Spleen (tissue), 11 donors: ENCODE results near the gene LRP1B. TPM values are rescaled to one million over a fixed set of nuclear protein-coding genes. Genes with fewer than 3 reads are reported as not detected.

Source experiments
- DNase-seq: peaks from one replicate; pipeline ENCODE4 v3.0.0-alpha.2; 2020
- H3K27ac ChIP-seq, 8 donors: fragments of 200-600 bp; sonication (generic) in 7 of 8; 1 replicate in 4 of 8; 2 replicates in 4 of 8; pipeline versions ENCODE4 v1.5.0 to v1.8.0; 2016 to 2021; ENCODE audit warnings: inconsistent platforms in 4 of 8, mild to moderate bottlenecking in 4 of 8, moderate library complexity in 1 of 8
- H3K27me3 ChIP-seq, 7 donors: fragments of 200-600 bp; sonication (generic) in 6 of 7; replicated peaks in 1 of 7; 1 replicate in 4 of 7; 2 replicates in 3 of 7; pipeline versions ENCODE4 v1.5.0 to v1.8.0; 2016 to 2021; ENCODE audit warnings: inconsistent platforms in 3 of 7, mild to moderate bottlenecking in 1 of 7
- H3K36me3 ChIP-seq, 6 donors: fragments of 200-600 bp; sonication (generic) in 5 of 6; 1 replicate in 4 of 6; 2 replicates in 2 of 6; pipeline versions ENCODE4 v1.5.0 to v1.8.0; 2016 to 2021; ENCODE audit warnings: inconsistent platforms in 2 of 6
- H3K4me1 ChIP-seq, 6 donors: fragments of 200-600 bp; sonication (generic) in 5 of 6; 1 replicate in 3 of 6; 2 replicates in 3 of 6; pipeline versions ENCODE4 v1.5.0 to v1.8.0; 2016 to 2021; ENCODE audit warnings: inconsistent platforms in 3 of 6
- H3K4me3 ChIP-seq, 8 donors: fragments of 200-600 bp; sonication (generic) in 7 of 8; 1 replicate in 4 of 8; 2 replicates in 4 of 8; pipeline versions ENCODE4 v1.5.0 to v1.8.0; 2016 to 2021; ENCODE audit warnings: inconsistent platforms in 4 of 8, mild to moderate bottlenecking in 4 of 8, moderate library complexity in 2 of 8
- H3K9me3 ChIP-seq, 8 donors: fragments of 200-600 bp; sonication (generic) in 7 of 8; 1 replicate in 4 of 8; 2 replicates in 4 of 8; pipeline versions ENCODE4 v1.5.0 to v1.8.0; 2016 to 2021; ENCODE audit warnings: inconsistent platforms in 4 of 8
- POLR2A ChIP-seq, 3 donors: fragments of 450-650 bp; IDR thresholded peaks; one replicate each; pipeline ENCODE4 v1.5.1; 2017; ENCODE audit warnings: antibody characterized with exemption in 3 of 3, mild to moderate bottlenecking in 1 of 3
- POLR2AphosphoS5 ChIP-seq, 3 donors: sonication (generic); formaldehyde crosslinking; IDR thresholded peaks; one replicate each; pipeline ENCODE4 v1.5.1; 2017; ENCODE audit warnings: antibody characterized with exemption in 3 of 3
- WGBS, 5 donors: extraction: QIAGEN DNeasy Blood & Tissue Kit in 3 of 5; methylation state at CpG; one replicate each; pipeline versions ENCODE4 v1.1.5 to v1.1.7; 2013 to 2018; 5-methylcytosine and 5-hydroxymethylcytosine counted together
- intact Hi-C: fragments of 100-400 bp; cut with DNase I; formaldehyde crosslinking; loops from one replicate; pipeline ENCODE4 v1.15.0; 2023; ENCODE audit warnings: low total_unique reads
- polyA plus RNA-seq, 3 donors: library from polyadenylated mRNA; stranded (reverse); fragments of 200-250 nt; gene quantifications; one replicate each; pipeline ENCODE4 v1.2.1, GENCODE V29; 2013
- total RNA-seq, 7 donors: library from RNA; depleted of rRNA in 3 of 7; stranded (reverse); fragments of >200 nt in 3 of 7; fragmentation: NEBNext Ultra II Directional in 4 of 7; extraction: Animal tissue kit (Norgen Biotek cat#: 25700) in 4 of 7; gene quantifications; one replicate each; pipeline versions ENCODE4 v1.1.0 to v1.2.1, GENCODE V29; 2016 to 2021
- TF ChIP-seq, protein P1 (sequence below), 11 experiments: fragments of 200-600 bp in 7 of 11; fragments of 450-650 bp in 4 of 11; sonication (generic) in 4 of 11; IDR thresholded peaks in 8 of 11; conservative IDR thresholded peaks in 3 of 11; 1 replicate in 7 of 11; 2 replicates in 4 of 11; pipeline versions ENCODE4 v1.4.0 to v1.8.0; 2016 to 2021; ENCODE audit warnings: antibody characterized with exemption in 11 of 11, inconsistent platforms in 4 of 11, mild to moderate bottlenecking in 1 of 11
- donor health status: healthy with polysubstance abuse.
- donor health status: DM: no; HTN: no; CAD: no; lungs with moderate emphysema.
- donor health status: DM: no; HTN: no; CAD: no.
- donor health status: Bipolar disorder and iron deficiency.
- donor health status: healthy.
- donor health status: DM: no; HTN: no; CAD: no.
- donor health status: DM: yes; HTN: yes; CAD: no.

LRP1B gene
- total and polyA plus RNA-seq, 10 donors: 0.02 to 0.85 (median 0.08) TPM; not detected in 2

DNA sequence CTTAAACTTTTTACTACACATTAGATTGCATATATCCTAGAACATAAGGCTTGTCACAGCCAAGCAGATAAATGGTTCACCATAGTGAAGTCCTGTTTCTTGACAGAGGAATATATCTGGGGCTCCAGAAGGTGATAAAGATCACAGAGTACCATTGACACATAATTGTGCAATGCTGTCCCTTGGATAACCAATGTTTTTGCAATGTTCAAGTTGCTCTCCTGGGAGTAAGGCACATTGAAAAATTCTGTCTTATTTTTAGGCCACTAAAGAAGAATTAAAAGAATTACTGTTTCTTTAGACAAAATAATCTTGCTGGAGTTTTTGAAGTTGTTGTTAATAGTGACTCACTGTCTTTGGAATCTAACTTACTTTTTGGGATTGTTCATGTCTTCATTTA lies 1132.8 kb downstream of the LRP1B start:
- TF ChIP-seq, protein P1, sequence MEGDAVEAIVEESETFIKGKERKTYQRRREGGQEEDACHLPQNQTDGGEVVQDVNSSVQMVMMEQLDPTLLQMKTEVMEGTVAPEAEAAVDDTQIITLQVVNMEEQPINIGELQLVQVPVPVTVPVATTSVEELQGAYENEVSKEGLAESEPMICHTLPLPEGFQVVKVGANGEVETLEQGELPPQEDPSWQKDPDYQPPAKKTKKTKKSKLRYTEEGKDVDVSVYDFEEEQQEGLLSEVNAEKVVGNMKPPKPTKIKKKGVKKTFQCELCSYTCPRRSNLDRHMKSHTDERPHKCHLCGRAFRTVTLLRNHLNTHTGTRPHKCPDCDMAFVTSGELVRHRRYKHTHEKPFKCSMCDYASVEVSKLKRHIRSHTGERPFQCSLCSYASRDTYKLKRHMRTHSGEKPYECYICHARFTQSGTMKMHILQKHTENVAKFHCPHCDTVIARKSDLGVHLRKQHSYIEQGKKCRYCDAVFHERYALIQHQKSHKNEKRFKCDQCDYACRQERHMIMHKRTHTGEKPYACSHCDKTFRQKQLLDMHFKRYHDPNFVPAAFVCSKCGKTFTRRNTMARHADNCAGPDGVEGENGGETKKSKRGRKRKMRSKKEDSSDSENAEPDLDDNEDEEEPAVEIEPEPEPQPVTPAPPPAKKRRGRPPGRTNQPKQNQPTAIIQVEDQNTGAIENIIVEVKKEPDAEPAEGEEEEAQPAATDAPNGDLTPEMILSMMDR (IDR thresholded peaks at IDR 0.05 in 8 of 11, conservative IDR thresholded peaks at IDR 0.05 in 3 of 11): no peak
- no peak for TF ChIP-seq POLR2A (IDR thresholded peaks at IDR 0.05)
- no peak for TF ChIP-seq POLR2AphosphoS5 (IDR thresholded peaks at IDR 0.05)
- Histone ChIP-seq H3K27ac (no peak overlapping the region), H3K4me1 (no peaks in the 10 kb centered on the region), H3K9me3 (peaks cover 0 to 5% (median 0%) of the 10 kb centered on the region in 8 donors), H3K36me3 (no peaks in the 10 kb centered on the region), H3K4me3 (no peak overlapping the region), H3K27me3 (no peaks in the 10 kb centered on the region)
- intact Hi-C loops: no loop called here
- no peak for DNase-seq

DNA sequence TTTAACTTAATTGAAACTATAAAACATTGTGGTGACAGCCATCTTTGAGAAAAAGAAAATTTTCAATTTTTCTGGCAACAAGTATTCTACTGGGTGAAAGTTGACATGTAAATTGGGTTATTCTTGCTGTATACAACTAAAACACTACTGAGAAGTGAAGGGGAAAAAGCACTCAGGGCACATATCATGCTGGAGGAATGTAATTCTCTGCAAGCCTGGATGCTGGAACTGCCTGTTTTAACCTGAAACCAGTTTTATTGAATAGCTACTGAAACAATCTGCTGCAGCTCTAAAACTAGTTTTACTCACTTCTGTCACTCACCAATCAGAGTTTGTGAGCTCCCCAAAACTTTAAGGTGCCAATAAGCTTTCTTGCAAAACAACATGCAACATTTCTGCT lies 1136.0 kb downstream of the LRP1B start:
- no peak overlapping the region for H3K27ac ChIP-seq
- no peaks in the 10 kb centered on the region for H3K9me3 ChIP-seq
- no peaks in the 10 kb centered on the region for H3K36me3 ChIP-seq
- H3K27me3 ChIP-seq: no peaks in the 10 kb centered on the region
- no peak overlapping the region for H3K4me3 ChIP-seq
- intact Hi-C loops: no loop called here
- H3K4me1 ChIP-seq: no peaks in the 10 kb centered on the region
- DNase-seq: no peak
- TF ChIP-seq, protein P1 (IDR thresholded peaks at IDR 0.05 in 8 of 11, conservative IDR thresholded peaks at IDR 0.05 in 3 of 11): no peak
- TF ChIP-seq POLR2AphosphoS5 (IDR thresholded peaks at IDR 0.05) (no peak), POLR2A (IDR thresholded peaks at IDR 0.05) (no peak)

DNA sequence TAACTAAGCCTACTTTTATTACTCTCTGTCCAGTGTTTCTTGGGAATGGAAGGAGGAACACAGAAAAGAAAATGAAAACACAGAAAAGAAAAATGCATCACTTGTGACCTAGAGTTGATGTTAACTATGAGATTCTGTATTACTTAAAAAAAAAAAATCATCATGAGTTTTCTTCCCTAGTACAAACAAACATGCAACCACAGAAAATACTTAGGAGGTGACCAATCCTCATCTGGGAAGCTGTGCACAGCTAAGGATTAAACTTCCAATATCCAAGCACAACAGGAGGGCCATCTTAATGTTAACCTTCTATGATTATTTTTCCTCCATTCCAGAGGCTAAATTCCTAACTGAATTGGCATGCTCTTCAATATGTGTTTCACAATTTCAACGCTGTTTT lies 1140.4 kb downstream of the LRP1B start:
- TF ChIP-seq POLR2AphosphoS5 (IDR thresholded peaks at IDR 0.05) (no peak), POLR2A (IDR thresholded peaks at IDR 0.05) (no peak)
- TF ChIP-seq, protein P1 (IDR thresholded peaks at IDR 0.05 in 8 of 11, conservative IDR thresholded peaks at IDR 0.05 in 3 of 11): no peak
- Histone ChIP-seq H3K36me3 (no peaks in the 10 kb centered on the region), H3K4me3 (no peak overlapping the region), H3K9me3 (no peaks in the 10 kb centered on the region), H3K27me3 (no peaks in the 10 kb centered on the region), H3K4me1 (no peaks in the 10 kb centered on the region), H3K27ac (no peak overlapping the region)
- no peak for DNase-seq
- intact Hi-C loops: no loop called here
- WGBS, 5 donors: 76 to 88% (median 83%) methylated on average over 1 of the region's 1 CpG

DNA sequence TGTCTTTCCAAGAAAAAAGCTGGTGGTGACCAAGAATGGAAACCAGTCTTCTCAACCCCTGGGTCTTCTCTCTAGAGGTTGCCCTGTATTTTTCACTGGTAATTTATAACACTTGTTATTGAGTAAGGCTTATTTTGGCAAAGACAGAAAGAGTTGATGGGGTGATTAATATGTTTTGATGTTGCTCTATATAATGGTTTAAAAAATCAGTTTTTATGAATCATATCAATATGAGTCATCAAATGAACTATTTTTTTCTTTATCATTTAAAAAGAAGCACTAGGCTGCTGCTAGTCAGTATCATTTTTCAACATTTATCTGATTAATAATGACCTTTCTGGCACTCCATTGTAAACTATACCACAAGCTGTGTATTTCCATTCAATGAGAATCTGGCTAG lies 1142.2 kb downstream of the LRP1B start:
- Histone ChIP-seq H3K4me3 (no peak overlapping the region), H3K27me3 (no peaks in the 10 kb centered on the region), H3K9me3 (no peaks in the 10 kb centered on the region), H3K36me3 (no peaks in the 10 kb centered on the region), H3K27ac (no peak overlapping the region), H3K4me1 (no peaks in the 10 kb centered on the region)
- TF ChIP-seq POLR2A (IDR thresholded peaks at IDR 0.05) (no peak), POLR2AphosphoS5 (IDR thresholded peaks at IDR 0.05) (no peak)
- TF ChIP-seq, protein P1 (IDR thresholded peaks at IDR 0.05 in 8 of 11, conservative IDR thresholded peaks at IDR 0.05 in 3 of 11): no peak
- intact Hi-C loops: no loop called here
- DNase-seq: no peak
